HG03060 (cell line): Measurements from ENCODE around the gene ATPAF1.
A peak's percentile ranks its signal among the peaks of the same experiment; 100 is the strongest.

Experiments
- ATAC-seq: cut with Tn5 transposase; IDR thresholded peaks from one replicate; pipeline ENCODE4 v1.9.1; 2021; ENCODE audit warnings: low read depth, moderate number of reproducible peaks; ENCODE audit not compliant: unreplicated experiment

The ATPAF1 gene

DNA sequence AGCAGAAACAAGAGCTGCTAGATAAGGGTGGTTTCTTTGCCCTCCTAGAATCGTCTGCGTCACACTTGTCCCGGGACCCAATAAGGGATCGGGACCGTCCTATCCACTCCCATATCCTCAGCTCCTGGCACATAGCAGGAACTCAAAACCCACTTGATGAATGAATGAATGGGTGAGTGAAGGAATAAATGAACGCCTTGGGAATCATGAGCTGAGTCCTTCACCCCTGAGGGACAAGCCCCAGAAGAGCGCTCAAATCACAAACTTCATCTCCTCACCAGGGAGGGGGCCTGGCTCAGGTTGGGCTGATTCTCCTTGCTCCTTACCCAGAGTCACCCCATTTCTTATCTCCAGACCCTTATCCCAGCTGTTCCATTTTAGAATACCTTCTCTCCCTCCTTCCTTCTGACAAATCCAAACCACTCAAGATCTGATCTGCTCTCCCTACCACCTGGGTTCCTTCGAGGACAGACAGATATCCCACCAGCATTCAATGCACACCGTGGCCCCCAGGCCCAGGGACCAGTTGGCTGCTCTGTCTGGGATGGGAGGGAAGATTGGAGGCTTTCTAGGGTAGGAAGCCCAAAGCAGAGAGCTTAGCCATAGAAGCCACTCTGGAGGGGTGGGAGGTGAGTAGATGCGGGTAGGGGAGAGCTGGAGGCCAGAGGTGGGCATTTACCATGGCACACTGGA is 50.9 kb downstream of the ATPAF1 start:
- ATAC-seq = no peak

DNA sequence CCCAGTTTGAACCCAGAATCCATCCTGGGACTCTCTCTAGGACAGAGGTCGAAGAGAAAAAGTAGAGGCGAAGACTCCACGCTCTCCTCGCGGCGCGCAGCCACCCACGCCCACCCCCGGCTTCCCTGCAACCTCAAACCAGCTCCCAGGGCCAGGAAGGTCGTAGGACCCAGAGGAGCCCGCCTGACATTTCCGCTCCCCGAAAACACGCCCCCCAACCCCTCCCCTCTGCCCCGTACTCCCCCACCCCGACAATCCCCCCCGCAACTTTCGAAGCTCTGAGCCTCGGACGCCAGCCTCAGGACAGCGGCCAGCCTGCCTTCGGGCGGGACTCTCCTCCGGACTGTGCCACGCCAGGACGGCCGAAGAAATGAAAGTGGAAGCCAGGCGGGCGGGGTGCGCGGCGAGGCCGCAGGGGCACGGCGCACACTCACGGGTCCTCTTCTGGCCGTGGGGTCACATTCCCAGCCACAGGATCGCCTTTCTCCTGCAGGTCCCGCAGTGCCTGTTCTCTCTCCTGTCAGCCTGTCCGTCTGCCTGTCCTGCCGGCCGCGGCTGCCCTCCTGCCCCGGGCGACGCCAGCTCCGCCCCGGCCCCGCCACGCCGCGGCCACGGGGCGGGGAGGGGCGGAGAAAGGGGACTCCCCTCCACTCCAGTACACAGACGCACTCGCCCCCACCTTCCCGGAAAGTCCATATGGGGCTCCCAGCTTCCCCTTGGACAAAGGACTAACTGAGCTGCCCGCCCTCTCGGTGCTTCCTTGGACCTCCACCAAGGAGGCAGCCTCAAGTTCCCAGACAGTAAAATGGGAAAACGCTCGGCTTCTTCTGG is 51.7 kb downstream of the ATPAF1 start, which contains the start of gene MOB3C:
MOB3C (minus strand) TSS at position 535 of the 831 bp plus-strand sequence. CDS start 3,490 bp downstream, outside the sequence.
- no peak for ATAC-seq

DNA sequence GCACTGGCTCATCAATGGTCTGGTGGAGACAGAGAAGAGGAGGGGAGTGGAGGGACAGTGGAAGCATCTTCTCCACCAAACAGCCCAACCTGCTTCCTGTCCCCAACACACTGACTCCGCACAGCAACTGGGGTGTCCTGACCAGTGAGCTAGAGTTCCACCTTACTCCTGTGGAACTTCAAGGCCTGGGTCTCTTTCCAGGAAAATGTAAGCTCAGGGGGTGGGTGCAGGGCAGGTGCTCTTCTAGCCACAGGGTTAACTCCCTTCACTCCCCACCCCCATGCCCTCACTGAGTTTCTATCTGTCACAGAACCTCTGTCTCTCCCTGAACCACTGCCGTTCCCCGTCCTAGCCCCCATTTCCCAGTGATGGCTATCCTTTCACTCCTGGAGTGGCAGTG is 52.4 kb downstream of the ATPAF1 start:
- ATAC-seq = no peak

DNA sequence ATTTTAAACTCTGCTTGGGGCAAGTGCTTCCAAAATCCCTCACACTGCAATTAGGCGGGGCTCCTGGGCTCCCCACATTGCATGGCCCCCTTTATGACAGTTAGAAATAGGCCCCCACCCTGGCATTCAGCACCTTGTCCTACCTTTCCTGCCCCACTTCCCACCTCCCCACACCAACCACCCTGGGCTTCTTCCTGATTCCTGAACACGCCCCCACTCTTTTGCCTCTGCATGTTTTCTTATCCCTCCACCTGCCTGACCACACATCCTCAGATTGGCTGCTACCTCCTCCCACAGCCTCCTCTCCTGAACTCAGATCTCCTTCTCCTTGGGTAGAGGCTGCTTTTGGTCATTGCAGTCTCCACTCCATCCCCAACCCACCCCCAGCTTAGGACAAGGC is 53.1 kb downstream of the ATPAF1 start:
- no peak for ATAC-seq

DNA sequence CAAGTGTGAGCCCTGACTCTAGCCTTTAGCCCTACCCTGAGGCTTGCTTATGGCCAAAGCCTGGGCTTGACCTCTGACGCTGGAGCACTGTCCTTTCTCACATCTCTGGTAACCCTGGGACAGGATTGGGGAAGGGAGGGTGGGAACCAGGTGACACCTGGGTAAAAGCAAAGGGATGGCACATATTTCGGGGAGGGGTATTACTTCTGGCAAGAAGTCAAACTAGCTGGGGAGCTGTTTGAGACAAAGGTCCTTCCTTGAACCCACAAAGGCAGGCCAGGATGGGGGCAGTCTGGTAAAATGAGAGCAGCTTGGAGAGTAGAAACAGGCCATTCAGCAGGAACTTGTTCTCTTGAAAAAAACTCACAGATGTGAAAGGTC is 53.6 kb downstream of the ATPAF1 start:
- ATAC-seq = no peak

DNA sequence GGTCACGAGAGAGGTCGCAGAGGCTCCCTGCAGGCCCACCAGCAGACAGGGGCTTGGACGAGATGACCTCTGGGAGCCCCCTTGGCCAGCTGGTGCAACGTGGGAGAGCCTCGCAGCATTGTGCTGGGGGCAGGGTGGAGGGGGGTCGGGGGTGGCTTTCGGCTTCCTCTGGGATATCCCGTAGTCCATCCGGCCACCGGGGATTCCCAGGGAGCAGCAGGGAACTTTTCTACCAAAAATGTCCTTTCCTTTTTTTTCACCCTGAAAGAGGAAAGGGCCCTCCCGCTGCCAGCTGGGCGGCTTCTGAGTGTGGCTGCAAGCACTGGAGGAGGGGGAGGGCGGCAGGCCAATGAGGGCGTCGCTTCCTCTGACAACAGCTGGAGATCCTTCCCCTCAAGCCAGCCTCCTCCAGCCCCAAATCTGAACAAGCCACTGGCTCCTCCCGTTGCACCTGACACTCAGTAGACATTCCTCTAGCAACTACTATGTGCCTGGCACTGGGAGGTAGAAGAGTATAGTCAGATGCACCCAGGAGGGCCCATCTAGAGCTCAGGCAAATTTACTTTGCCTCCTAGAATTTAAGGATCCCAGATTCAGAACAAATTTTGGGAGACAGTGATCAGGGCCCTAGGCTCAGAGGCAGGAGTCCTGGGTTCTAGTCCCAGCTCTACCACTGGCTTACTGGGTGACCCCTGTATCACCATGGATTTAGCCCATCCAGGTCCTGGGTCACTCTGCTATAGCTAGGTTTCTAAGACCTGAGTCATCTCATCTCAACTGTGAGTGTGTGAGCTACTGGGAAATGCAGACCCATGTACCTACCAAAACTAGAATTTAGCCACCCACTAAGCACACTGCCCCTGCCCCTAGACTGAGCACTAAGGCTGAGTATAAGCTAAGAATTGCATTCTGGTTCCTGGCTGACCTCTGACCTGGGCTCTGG is 54.2 kb downstream of the ATPAF1 start:
- no peak for ATAC-seq

DNA sequence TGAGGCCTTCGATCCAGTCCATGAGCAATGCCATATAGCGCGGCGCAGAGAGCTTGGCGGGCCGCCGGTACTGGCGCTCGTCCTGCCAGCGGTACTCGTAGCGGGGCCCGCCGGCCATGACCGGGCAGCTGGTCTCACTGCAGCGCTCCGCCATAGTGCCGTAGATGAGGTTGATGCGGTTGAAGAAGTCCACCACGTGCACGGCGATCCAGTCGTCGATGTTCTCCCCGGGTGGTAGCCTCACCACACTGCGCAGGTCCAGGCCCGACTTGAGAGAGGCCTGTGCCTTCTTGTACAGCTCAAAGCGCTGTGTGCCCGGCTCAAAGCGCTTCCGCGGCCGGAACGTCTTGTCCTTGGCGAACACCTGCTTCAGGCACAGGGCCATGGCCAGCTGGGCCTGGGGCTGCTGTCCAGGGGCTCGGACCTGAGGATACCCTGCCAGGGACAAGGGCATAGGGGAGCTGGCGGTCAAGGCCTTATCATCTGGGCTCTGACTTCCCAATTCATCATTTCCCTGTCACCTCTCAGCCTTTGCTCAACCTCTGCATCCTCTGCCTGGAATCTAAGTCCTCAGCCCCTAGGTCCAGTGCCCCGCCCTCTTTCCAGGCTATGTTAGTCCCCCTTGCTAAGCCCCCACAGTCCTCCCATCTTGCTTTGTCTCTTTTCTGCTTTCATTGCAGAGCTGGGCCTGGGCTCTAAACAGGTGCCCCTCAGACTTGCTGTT is 55.1 kb downstream of the ATPAF1 start:
- no peak for ATAC-seq

DNA sequence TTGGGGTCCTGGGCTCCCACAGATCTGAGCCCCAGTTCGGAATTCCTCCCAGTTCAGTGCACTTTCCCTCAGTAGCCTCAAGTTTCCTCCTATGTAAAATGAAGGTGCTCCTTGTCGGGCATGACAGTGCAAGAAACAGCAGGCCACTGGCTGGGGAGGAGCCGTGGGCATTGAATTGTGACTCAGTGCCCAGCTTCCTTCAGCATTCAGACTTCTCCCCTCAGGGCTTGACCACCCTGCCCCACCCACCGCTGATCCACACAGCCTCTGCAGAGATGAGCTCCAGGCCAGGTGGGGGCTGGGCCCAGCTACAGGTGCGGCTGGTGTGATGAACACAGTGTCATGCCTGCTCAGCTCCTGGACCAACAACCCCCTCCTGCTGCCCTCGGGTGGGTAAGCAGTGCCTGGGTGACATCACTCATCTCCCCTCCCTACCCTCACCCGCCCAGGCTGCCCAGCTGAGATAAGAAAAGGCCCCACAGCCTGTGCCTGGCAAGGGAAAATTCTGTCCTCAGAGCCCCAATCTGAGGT is 56.4 kb downstream of the ATPAF1 start:
- ATAC-seq = no peak

DNA sequence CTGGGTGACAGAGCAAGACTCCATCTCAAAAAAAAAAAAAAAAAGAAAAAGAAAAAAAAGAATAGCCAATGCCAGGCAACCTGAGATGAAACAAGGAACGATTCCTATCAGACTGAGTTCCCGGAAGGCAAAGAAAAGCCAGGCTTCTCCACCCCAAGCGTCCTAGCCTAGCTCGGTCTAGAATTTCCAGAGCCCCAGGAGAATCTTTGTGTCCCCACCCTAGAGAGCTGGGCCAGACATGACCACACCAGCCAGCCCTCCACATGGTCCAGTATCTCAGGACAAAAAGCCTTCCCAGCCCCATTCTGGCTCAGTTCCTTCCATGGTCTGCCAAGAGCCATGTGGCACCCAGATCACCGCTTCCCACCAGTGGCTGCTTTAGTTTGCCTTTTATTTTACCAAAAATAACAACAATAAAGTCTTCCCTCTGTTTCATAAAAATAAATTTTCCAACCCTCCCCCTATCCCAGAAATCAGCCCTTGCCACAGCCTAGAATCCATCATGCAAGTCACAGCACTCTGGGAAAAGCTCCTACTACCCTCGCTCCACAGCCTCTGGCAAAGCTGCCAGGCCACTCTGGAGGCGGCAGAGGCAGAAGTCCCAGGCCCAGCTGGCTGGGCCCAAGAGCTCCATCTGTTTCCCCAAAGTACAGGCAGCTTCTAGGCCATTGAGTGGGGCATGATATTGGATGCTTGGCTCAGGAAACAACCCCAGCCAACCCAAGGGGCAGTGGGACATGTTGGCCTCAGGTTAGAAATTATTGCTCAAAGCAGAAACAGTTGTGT is 60.6 kb downstream of the ATPAF1 start:
- ATAC-seq = no peak

DNA sequence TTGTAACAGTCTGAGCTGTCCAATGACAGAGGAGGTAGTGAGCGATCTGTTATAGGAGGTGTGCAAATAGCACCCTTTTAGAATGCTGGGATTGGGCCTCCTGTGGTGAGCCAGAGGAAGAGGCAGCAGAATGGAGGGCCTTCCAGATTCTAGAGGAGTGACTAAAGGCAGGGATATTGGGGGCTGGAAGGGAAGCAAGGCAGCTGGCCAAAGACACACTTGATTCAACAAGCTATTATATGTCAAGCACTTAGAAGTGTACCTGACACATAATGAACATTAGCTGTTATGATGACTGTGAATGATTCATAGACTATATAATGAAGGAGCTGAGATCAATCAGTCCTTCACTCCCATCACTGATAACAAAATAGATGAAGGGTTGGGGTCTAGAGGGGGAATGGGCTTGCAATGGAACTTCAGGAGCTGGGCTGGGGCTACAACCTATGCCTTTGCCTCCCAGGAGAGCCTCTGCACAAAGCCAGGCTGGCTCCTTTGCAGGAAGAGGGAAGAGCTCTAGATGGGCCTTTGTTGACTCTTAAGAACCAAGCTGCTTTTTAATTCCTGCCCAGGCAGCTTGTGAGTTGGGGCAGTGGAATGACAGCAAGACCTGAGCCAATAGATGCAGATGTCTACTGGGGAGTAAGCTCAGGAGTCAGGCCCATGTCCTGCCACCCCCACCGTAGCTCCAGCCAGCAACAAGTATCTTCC is 61.8 kb downstream of the ATPAF1 start:
- no peak for ATAC-seq

DNA sequence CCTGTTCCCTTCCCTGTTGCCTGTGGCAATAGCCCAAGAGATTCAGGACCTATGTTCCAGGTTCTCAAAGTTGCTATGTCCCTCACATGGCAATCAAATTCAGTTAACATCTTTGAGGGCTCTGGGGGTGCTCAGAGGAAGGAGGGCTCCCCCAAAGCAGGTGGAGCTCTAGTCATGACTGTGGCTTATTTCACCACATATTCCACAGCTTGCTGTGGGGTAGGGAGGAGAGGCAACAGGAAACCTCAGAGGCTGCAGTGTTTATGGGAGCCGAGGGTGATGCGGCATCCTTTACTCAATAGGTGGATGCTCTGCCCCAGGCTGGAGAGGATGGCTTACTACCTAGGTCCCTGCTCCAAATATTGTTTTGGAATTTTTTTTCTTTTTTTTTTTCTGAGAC is 62.9 kb downstream of the ATPAF1 start:
- no peak for ATAC-seq

DNA sequence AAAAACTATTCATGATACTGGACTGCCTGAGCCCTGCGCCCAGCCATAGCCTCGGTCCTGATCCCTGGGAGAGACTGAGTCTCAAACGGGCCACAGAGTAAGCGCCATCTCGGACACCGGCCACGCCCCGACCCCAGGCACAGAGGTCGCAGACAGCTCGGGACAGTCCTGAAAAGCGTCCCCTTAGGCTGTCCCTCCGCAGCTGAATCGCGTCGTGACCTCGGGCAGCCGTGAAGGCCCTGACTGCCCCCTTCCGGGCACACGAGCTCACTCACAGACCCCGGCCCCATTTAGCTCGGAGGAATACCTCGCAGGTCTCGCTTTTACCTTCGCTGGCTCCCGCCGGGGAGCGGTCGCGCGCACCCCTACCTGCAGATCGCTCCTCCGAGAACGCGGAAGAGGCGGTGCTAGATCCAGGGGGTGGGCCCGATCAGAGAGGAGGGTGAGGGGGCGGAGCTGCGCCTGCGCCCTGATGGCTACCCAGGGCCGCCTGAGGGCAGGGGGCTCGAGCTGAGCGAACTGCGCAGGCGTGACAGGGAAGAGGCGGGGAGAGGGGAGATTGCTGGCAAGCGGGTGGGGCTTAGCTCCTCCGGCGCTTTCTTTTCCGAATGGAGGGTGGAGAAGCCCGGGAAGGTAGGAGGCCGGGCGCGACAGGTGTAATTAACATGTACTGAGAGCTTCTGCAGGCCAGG is 64.2 kb downstream of the ATPAF1 start, which contains the start of gene MKNK1:
MKNK1 (minus strand) TSS at position 411 of the 692 bp plus-strand sequence. CDS start 20,941 bp downstream, outside the sequence.
- peak; percentile 91 for ATAC-seq

DNA sequence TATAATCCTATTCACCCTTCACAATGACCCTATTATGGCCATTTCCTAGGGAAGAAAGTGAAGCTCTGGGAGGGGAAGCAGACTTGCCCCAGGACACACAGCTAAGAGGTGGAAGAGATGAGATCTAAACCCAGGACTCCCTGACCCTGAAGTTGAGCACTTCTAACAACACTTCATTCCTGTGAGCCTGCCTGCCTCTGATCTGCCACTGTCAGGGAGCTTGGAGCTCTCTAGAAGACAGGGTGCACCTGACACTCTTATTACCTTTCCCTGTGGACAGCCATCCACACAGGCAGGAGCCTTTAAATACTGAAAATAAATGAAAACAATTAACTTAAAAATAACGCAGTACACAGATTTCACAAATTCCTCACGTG is 64.7 kb downstream of the ATPAF1 start:
- no peak for ATAC-seq

DNA sequence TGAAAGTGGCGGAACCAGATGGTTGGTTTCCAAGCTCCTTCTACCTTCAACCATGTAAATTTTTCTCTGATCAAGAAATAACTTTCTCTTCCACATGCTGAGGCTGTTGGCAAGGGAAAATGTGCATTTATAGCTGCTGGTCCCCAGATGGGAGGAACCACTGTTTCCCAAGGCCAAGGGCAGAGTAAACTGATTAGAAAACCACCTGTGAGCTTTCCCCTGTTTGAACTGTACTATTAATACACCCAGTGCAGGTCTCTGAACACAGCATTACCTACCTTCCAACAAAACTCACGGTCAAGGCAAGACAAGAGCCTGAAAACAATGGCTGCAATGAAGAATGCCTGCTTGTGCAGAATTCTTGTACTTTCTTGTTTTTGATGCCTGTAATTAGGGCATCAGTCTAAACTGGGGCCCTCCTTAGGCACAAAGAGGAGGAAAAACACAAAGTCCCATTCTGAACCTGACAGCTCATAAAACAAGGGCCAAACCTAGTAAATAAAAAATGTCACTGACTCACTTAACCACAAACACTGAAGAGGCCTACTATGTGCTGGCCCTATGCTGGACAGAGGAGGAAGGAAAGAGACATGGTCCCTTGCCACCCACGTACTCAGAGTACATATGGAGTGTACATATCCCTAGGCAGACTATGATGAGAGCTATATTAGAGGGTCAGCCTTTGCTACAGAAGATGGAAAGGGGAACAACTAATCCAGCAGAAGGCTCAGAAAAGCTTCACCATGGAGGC is 66.7 kb downstream of the ATPAF1 start:
- no peak for ATAC-seq

DNA sequence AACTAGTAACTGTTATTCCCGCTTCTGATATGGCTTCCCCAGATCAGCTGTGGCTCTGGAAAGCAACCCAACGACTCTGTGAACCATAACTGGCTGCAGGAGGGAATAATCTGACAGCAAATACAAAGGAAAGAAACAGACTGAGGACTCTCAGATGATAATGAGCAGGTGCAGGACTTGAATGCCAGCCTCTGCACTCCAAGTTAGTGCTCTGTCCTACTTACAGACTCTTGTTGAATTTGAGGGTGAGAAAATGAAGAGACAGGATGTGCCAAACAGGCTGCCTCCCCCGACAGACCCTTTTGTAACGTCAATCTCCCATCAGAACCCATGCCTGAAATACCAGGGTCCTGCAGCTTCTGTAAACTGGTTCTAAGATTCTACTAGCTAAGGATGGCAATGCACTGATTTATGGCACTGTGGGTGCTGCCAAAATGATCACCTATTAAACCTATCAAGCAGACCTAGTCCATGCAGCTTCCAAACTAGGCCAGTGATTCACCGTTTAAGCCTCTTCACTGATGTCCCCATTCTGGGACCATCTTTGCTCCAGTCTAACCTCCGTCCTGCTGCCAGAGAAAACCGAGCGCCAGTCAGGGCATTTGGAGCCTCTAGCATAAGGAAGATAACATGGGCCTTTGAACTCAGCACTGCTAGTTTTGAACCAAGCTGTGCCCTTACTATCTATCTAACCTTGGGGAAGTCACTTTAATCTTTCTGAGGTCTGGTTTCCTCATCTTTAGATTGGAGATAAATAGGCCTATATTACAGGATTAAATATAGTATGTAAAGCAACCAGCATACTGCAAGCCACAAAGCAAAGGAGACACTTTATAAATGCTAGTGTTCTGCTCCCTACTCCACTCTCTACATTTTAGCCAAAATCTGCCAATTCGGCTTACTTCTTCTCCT is 68.8 kb downstream of the ATPAF1 start:
- no peak for ATAC-seq

DNA sequence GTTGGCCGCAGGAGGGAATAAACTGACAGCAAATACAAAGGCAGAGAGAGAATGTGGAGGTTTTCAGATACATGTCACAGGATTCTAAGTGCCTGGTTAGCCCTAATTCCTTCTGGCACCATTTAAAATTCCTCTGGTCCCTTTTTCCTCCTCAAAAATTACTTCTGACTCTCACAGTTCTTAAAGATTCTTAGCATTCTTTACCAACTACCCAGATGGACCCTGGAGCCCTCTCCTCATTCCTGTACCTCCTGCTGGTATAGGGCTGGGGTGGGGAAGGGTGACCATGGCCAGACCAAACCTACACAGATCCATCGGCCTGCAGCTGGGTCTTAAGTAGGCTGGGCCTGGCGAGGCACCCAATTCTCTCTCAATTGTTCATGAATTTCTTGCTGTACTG is 71.3 kb downstream of the ATPAF1 start:
- ATAC-seq = no peak
